MM.1S (cell line): ENCODE measurements around the gene TTC9C.

Source experiments
- EZH2 ChIP-seq: fragments of 300-600 bp; sonication (generic); optimal IDR thresholded peaks from 2 replicates; pipeline ENCODE3; 2017; ENCODE audit warnings: low read depth, mild to moderate bottlenecking, antibody characterized with exemption, low read length, mixed read lengths
- EZH2phosphoT487 ChIP-seq: fragments of 300-600 bp; sonication (generic); IDR thresholded peaks from 2 replicates; pipeline ENCODE4 v1.6.1; 2018; ENCODE audit warnings: antibody characterized with exemption, low read length
- TF ChIP-seq, protein P1 (sequence below): fragments of 300-600 bp; sonication (generic); IDR thresholded peaks from 2 replicates; pipeline ENCODE4 v1.5.1; 2016; ENCODE audit warnings: antibody characterized with exemption, low read length, mixed read lengths

DNA sequence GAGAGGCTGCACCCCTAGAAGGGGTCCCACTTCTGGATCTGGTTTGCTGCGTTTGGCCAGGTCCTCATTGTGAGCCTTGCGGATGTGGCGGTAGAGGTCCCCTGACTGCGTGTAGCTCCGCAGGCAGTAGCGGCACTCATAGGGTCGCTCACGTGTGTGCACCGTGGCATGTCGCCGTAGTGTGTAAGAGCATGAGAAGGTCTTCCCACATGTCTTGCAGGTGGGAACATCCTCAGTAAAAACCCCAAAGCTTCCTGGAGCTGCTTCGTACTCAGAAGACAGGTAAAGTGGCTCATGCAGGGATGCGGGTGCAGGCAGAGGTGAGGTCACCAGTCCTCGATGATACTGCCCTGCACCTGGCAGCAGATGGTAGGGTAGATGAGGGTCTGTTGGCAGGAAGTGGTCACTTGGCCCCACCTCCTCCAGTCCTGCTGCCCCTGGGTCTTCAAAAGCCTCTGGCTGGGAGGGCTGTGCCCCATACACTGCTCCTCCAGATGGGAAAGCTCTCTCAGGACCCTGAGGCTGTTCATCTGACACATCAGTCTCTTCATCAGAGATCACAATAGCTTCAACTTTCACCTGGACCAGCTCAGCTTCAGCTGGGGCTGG lies 24.0 kb downstream of the TTC9C start:
- no peak for TF ChIP-seq EZH2
- TF ChIP-seq, protein P1, sequence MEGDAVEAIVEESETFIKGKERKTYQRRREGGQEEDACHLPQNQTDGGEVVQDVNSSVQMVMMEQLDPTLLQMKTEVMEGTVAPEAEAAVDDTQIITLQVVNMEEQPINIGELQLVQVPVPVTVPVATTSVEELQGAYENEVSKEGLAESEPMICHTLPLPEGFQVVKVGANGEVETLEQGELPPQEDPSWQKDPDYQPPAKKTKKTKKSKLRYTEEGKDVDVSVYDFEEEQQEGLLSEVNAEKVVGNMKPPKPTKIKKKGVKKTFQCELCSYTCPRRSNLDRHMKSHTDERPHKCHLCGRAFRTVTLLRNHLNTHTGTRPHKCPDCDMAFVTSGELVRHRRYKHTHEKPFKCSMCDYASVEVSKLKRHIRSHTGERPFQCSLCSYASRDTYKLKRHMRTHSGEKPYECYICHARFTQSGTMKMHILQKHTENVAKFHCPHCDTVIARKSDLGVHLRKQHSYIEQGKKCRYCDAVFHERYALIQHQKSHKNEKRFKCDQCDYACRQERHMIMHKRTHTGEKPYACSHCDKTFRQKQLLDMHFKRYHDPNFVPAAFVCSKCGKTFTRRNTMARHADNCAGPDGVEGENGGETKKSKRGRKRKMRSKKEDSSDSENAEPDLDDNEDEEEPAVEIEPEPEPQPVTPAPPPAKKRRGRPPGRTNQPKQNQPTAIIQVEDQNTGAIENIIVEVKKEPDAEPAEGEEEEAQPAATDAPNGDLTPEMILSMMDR, result no peak
- TF ChIP-seq EZH2phosphoT487, result no peak
